DLD1 (cell line): Measurements from ENCODE around the gene RAB35.

Experiments used
- in situ Hi-C: cut with HindIII; loops from 2 replicates; pipeline ENCODE4 v1.10.0; 2017; ENCODE audit warnings: low sequenced_read_pairs

The RAB35 gene

DNA sequence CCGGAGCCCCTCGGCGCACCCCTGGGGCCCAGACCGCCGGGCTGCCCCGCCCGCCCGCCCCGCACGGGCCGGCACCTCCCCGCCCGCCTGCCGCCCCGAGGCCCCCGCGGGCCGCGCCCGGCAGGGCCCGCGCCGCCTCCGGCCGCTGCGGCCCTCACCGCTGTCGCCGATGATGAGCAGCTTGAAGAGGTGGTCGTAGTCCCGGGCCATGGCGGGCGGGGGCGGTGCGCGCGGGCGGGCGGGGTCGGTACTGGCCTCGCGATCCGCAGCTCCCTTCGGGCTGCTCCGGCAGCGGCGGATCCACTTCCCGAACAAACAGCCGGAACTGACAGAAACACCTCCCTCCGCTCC lies at the start of gene RAB35:
RAB35 (minus strand) TSS at position 313 of the 351 bp plus-strand sequence; CDS start at position 210, 103 bp downstream.
- in situ Hi-C loops, result no loop called here

- in situ Hi-C loops, result no loop called here
Observed at GRCh38 chr12:120164293-120164692, 47.7 kb upstream of the RAB35 start.

DNA sequence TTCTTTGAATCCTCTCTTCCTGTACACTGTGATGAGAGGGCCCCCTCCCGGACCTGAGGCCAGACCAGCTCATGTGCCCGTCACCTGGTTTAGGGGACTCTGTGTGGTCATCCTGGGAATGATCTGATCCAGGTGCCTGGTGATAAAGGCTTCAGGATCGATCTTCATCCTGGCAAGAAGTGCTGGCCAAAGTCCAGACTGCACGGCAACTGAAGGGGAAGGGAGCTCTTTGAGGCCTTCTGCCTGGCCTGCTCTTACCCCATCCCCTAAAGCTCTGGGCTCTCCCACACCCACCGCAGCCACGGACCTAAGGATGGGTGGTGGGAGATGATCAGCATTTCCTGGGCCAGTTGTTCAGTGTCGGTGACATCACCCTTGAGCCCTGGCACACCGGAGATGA lies 46.2 kb upstream of the RAB35 start:
- in situ Hi-C loops, result no loop called here

DNA sequence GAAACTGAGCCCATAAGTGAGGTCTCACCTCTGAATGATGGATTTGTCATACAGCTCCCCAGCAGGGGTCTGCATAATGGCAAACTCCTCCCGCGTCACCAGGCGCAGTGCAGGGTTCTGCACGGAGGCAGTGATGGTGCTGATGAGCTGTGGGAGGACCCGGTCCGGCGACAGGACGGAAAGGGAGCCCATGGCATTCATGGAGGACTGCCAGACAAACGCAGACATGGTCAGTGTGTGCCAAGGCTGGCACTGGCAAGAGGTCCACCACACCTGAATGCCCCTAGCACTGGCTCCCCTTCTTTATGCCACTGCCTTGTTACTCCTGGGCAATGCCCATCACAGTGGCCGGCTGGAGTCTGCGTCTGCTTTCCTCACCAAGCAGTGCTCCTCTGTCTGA lies 45.3 kb upstream of the RAB35 start:
- in situ Hi-C loops, result no loop called here

- in situ Hi-C loops, result no loop called here
Observed at GRCh38 chr12:120159509-120160237, 43.1 kb upstream of the RAB35 start.

GRCh38 chr12:120158351-120158750 lies 41.8 kb upstream of the RAB35 start:
- in situ Hi-C loops, result no loop called here

DNA sequence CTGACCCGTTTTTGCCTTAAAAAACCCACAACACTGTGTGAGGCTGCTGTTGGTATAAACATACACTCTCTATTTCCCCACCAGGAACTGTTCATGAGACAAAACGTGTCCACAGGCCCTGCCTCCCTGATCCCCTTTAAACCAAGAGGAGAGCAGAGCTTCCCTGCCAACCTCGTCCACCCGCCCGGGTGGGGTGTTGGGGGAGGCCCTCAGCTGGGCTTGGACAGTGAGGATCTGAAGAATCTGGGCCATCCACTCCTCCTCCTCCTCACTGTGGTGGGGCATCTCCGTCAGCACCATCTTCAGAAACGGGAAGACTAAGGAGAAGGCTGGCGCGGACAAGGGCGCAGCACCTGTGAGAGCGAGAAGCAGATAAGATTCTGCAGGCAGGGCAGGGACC lies 41.1 kb upstream of the RAB35 start:
- in situ Hi-C loops, result no loop called here

DNA sequence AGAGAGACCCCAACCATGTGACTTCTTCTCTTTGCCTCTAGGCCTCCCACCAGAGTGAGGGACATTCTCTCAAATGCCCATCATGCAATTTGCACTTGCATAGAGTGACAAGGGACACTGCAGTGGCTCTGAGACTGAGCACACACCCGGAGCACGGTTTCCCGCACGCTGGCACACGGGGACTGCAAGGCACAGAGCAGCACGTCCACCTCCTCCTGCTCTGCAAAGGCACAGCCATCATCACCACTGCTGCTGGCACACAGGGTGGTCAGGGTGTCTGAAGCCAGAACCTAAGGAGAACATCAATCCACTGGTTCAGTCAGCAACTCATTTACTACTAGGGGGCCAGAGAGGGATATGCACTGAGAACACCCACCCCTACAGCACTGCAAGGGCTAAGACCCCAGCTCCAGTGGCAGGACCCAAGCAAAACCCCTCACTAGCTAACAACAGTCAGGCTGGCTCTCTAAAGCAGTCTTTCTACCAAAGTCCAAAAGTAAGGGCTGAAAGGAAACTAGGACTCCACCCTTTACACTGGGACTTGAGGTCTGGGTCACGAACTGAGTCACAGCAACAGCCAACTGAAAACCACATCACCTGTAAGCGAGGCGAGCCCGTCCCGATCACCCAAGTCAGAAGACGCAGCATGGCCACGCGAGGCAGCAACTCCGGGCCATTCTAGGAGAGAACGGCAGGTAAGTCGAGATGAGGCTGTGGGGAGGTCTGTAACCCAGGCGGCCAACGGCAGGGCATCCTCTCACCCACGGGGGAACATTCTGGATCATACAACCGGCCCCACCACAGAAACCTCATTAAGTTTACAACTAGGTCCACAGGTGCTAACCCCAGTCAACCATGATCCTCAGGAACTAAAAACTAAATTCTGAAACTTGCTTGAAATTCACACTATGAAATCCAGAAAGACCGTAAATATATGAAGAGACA lies 40.0 kb upstream of the RAB35 start:
- in situ Hi-C loops, result no loop called here

DNA sequence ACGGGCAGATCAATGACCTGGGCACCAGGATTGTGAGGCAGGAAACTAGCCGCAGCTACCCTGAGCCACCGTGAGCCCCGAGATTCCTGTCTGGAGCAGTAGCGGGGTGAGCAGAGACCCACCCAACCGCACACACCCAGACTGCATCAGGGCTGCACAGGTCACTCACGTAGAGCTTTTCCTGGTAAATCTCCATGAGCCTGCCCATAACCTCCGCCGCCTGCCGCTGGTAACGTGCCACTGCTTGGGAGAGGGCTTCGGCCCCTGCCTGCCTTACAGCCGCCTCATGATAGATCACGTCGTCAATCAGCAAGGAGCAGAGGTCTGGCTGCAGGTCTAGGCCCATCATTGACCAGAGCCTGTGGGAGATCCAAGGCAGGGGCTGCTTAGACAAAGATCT lies 38.5 kb upstream of the RAB35 start:
- in situ Hi-C loops, result no loop called here

GRCh38 chr12:120150919-120151525 lies 34.5 kb upstream of the RAB35 start:
- in situ Hi-C loops, result no loop called here

- in situ Hi-C loops, result no loop called here
Observed at GRCh38 chr12:120148011-120148410, 31.5 kb upstream of the RAB35 start.

DNA sequence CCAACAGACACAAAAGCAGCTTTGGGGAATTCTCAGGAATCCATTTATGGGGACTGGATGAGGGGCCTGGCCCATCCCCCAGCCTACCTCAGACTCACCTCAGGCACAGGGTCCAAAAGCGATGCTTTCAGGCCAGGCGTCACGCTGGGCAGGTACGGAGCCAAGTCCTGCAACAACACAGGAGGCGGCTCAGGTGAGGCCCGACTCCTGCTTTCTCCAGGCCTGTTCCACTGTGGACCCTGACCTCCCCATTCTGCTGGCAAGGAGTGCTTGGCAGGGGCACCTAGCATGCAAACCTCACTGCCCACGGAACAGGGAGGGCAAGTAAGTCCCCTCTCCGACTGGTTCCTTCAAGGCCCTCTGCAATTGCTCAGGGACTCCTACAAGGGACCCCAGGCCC lies 28.6 kb upstream of the RAB35 start:
- in situ Hi-C loops, result no loop called here

DNA sequence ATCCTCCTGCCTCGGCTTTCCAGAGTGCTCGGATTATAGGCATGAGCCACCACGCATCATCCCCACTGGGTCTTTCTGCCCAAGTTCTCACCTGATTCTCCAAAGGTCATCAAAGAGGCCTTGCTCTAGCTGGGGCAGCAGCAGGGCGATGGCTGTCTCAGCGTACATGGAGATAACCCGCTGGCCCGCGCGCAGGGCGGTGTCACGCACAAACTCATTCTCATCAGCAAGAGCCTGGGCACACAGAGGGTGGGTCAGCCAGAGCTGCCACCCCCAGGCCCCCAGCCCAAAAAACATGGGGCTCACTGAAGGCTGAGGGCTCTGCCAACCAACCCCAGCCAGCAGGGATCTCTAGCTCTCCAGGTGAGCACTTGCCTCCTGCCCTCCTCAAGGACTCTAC lies 27.7 kb upstream of the RAB35 start:
- in situ Hi-C loops, result no loop called here

DNA sequence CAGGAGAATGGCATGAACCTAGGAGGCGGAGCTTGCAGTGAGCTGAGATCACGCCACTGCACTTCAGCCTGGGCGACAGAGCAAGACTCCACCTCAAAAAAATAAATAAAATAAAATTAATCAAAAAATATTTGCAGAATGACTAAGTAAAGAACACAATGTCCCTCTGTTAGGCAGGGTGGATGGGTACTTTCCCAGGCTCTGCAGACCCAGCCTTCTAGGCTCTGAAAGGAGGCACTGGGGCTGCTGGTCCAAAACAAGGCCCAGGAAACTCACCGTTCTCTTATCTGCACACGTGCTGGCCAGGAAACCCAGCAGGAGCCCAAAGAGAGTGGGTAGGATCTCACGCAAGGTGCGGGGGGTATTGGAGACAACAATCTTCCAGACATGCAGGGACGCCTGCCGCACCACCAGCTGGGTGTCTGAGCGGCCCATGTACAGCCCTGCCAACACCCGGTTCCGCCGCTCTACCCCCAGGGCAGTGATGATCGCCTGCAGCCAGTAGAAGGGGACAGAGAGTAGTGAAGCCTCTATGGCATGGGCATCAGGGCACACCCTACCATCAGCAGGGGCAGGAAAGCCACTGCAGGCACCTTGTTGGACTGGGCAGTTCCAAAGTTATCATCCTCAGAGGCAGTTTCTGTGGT lies 25.8 kb upstream of the RAB35 start:
- in situ Hi-C loops, result no loop called here

DNA sequence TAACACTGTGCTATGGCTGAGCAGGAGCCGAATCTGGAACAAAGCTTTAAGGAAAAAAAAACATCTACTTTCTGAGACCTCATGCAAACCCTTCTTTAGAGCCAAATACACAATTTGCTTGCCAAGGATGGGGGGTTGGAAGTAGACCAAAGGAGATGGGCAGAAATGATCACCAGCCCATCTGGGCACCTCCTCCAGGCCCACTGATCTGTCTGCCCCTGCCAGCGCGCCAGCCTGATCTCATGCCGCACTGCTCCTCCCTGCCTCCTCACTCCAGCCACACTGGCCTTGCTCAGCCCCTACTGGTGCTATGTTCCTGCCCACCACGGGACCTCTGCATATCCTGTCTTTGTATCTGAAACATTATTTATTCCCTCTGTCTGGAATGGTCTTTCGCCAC lies 24.8 kb upstream of the RAB35 start:
- in situ Hi-C loops, result no loop called here

DNA sequence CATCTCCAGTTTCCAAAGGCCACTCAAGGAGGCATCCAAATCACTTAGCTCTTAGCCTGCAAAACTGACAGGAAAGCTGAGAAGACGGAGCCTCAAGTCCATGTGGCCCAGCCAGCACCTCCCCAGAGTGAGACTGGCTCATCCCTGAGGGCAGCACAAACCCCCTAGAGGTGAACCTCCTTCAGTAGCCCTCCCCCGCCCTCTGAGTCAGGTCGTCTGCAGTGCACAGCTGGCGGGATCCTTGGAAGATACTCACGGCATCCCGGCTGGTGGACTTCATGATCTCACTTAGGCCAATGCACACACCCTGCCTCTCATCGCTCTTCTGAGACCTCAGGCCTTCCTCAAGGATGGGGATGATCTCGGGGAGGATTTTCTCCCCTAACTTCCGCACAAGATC lies 24.1 kb upstream of the RAB35 start:
- in situ Hi-C loops, result no loop called here

DNA sequence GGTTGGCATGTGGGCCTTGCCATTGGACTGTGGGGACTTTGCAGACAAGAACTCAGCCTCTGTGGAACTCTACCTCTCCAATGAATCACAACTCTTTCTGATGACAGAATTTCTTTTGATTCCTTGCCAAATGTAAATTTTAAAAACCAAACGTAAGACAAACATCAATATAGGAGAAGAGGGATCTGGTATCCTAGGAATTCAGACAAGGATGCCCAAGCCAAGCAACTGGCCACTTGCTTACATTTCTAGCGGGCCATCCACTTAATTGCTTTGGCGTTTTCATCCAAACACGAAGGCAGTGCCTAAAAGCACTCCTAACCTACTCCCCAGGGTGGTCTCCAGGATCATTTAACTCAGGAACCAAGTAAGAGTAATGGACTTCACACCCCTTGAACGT lies 23.4 kb upstream of the RAB35 start:
- in situ Hi-C loops, result no loop called here

- in situ Hi-C loops, result no loop called here
Observed at GRCh38 chr12:120138366-120138765, 21.8 kb upstream of the RAB35 start.

GRCh38 chr12:120137833-120138232 lies 21.3 kb upstream of the RAB35 start:
- in situ Hi-C loops, result no loop called here

- in situ Hi-C loops, result no loop called here
Observed at GRCh38 chr12:120136093-120136770, 19.7 kb upstream of the RAB35 start.
